Neural progenitor cell (in vitro differentiated cells): Measurements from ENCODE around the gene SIGLEC15. TPM values are rescaled to one million over a fixed set of nuclear protein-coding genes. Genes with fewer than 3 reads are reported as not detected.

Source experiments
- DNase-seq: peaks from one replicate; pipeline ENCODE4 v3.0.0-alpha.2; 2016; ENCODE audit warnings: low spot score
- H2AFZ ChIP-seq: fragments of 200-600 bp; sonication (generic); replicated peaks from 2 replicates; pipeline ENCODE4 v1.6.1; 2016; ENCODE audit warnings: antibody characterized with exemption
- H3F3A ChIP-seq: fragments of 200-600 bp; sonication (generic); 2 replicates; pipeline ENCODE4 v1.6.1; 2016; ENCODE audit warnings: antibody characterized with exemption, low read depth
- H3K27ac ChIP-seq: fragments of 200-600 bp; sonication (generic); 2 replicates; pipeline ENCODE4 v1.5.1; 2016; ENCODE audit warnings: mild to moderate bottlenecking
- H3K27me3 ChIP-seq: fragments of 200-600 bp; sonication (generic); 2 replicates; pipeline ENCODE4 v1.6.1; 2016; ENCODE audit warnings: mild to moderate bottlenecking, moderate library complexity
- H3K36me3 ChIP-seq: fragments of 200-600 bp; sonication (generic); 2 replicates; pipeline ENCODE4 v1.5.1; 2016
- H3K4me1 ChIP-seq: fragments of 200-600 bp; sonication (generic); 2 replicates; pipeline ENCODE4 v1.6.1; 2016; ENCODE audit warnings: mixed run types
- H3K4me2 ChIP-seq: fragments of 200-600 bp; sonication (generic); 2 replicates; pipeline ENCODE4 v1.6.1; 2016
- H3K4me3 ChIP-seq: fragments of 200-600 bp; sonication (generic); 2 replicates; pipeline ENCODE4 v1.5.1; 2016
- H3K79me2 ChIP-seq: fragments of 200-600 bp; sonication (generic); 2 replicates; pipeline ENCODE4 v1.6.1; 2016; ENCODE audit warnings: low read depth
- H3K9ac ChIP-seq: fragments of 200-600 bp; sonication (generic); 2 replicates; pipeline ENCODE4 v1.6.1; 2016
- H3K9me3 ChIP-seq: fragments of 200-600 bp; sonication (generic); 2 replicates; pipeline ENCODE4 v1.5.1; 2016; ENCODE audit warnings: low read depth
- H4K20me1 ChIP-seq: fragments of 200-600 bp; sonication (generic); 2 replicates; pipeline ENCODE4 v1.6.1; 2016; ENCODE audit warnings: low read depth
- H3K27ac Mint-ChIP-seq: 3 replicates; pipeline ENCODE4 v1.8.0; 2021; ENCODE audit warnings: mixed read lengths
- H3K27me3 Mint-ChIP-seq: 2 replicates; pipeline ENCODE4 v1.8.0; 2022; ENCODE audit warnings: low read depth, mild to moderate bottlenecking, inconsistent platforms, moderate library complexity, mixed read lengths; ENCODE audit not compliant: insufficient read depth
- H3K36me3 Mint-ChIP-seq: 3 replicates; pipeline ENCODE4 v1.8.0; 2021; ENCODE audit warnings: mixed read lengths
- H3K4me1 Mint-ChIP-seq: 3 replicates; pipeline ENCODE4 v1.8.0; 2021; ENCODE audit warnings: mixed read lengths
- H3K4me3 Mint-ChIP-seq: 3 replicates; pipeline ENCODE4 v1.8.0; 2021; ENCODE audit warnings: mild to moderate bottlenecking, moderate library complexity, mixed read lengths
- H3K9me3 Mint-ChIP-seq: 3 replicates; pipeline ENCODE4 v1.8.0; 2020; ENCODE audit warnings: mixed read lengths
- CTCF ChIP-seq: fragments of 200-600 bp; sonication (generic); IDR thresholded peaks from 2 replicates; pipeline ENCODE4 v1.5.1; 2017; ENCODE audit warnings: antibody characterized with exemption, mild to moderate bottlenecking
- EZH2 ChIP-seq: fragments of 200-600 bp; sonication (generic); IDR thresholded peaks from 2 replicates; pipeline ENCODE4 v1.6.1; 2017; ENCODE audit warnings: antibody characterized with exemption, mild to moderate bottlenecking, moderate library complexity
- EZH2phosphoT487 ChIP-seq: fragments of 200-600 bp; sonication (generic); IDR thresholded peaks from 2 replicates; pipeline ENCODE4 v1.6.1; 2017; ENCODE audit warnings: antibody characterized with exemption
- total RNA-seq: library from RNA; depleted of rRNA; stranded (reverse); fragments of >200 nt; gene quantifications from 2 replicates; pipeline ENCODE4 v1.2.3, GENCODE V29; 2015; ENCODE audit warnings: low replicate concordance

Gene SIGLEC15
- total RNA-seq, 1 donor from 2014 or later = not detected

DNA sequence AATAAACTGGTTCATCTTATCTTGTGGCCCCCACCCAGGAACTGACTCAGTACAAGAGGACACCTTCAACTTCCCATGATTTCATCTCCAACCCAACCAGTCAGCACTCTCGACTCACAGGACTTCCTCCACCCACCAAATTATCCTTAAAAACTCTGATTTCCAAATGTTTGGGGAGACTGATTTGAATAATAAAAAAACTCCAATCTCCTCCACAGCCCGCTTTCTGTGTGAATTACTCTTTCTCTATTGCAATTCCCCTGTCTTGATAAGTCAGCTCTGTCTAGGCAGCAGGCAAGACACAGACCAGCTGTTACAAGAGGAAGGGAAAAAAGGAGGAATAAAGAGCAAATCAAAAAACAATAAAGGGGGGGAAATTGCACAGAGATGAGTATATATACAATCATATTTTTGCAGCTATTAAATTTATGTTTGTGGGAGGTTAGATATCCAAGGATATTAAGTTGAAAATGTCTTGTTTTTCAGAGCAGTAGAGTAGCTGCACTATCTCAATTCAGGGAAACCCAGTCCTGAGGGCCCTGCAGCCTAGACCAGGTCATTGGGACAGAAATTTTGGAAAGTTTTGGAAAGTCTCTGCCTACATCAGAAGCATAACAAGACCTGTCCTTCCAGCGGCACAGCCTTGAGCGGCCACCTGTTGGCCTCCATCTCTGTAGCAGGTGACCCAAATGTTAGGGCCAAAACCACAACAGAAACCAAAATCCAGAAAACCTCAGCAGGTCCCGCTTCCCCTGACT, 32.8 kb upstream of the SIGLEC15 start:
- H3K9ac ChIP-seq = no peak overlapping the region
- Mint-ChIP-seq H3K9me3 (no peaks in the 10 kb centered on the region), H3K4me3 (no peak overlapping the region), H3K4me1 (no peaks in the 10 kb centered on the region), H3K27ac (no peak overlapping the region), H3K27me3 (peaks cover 3% of the 10 kb centered on the region), H3K36me3 (no peaks in the 10 kb centered on the region)
- H3K27ac ChIP-seq = no peak overlapping the region
- H3K79me2 ChIP-seq = no peaks in the 10 kb centered on the region
- no peaks in the 10 kb centered on the region for H3K36me3 ChIP-seq
- no peaks in the 10 kb centered on the region for H3K4me1 ChIP-seq
- no peaks in the 10 kb centered on the region for H4K20me1 ChIP-seq
- H3K9me3 ChIP-seq = no peaks in the 10 kb centered on the region
- no peaks in the 10 kb centered on the region for H3F3A ChIP-seq
- H3K4me3 ChIP-seq = no peak overlapping the region
- TF ChIP-seq EZH2 (no peak), CTCF (no peak), EZH2phosphoT487 (no peak)
- H3K4me2 ChIP-seq = no peak overlapping the region
- H2AFZ ChIP-seq = no peak overlapping the region
- no peaks in the 10 kb centered on the region for H3K27me3 ChIP-seq
- DNase-seq = no peak

- H3K79me2 ChIP-seq = no peaks in the 10 kb centered on the region
- Mint-ChIP-seq H3K4me3 (no peak overlapping the region), H3K4me1 (no peaks in the 10 kb centered on the region), H3K9me3 (no peaks in the 10 kb centered on the region), H3K36me3 (no peaks in the 10 kb centered on the region), H3K27me3 (peaks cover 3% of the 10 kb centered on the region), H3K27ac (no peak overlapping the region)
- no peak for TF ChIP-seq EZH2
- no peak for TF ChIP-seq CTCF
- TF ChIP-seq EZH2phosphoT487 = no peak
- H4K20me1 ChIP-seq = no peaks in the 10 kb centered on the region
- H3F3A ChIP-seq = no peaks in the 10 kb centered on the region
- no peak overlapping the region for H3K9ac ChIP-seq
- H3K36me3 ChIP-seq = no peaks in the 10 kb centered on the region
- no peaks in the 10 kb centered on the region for H3K27me3 ChIP-seq
- no peaks in the 10 kb centered on the region for H3K9me3 ChIP-seq
- DNase-seq = no peak
- H3K4me3 ChIP-seq = no peak overlapping the region
- H3K27ac ChIP-seq = no peak overlapping the region
- H3K4me1 ChIP-seq = no peaks in the 10 kb centered on the region
- no peak overlapping the region for H3K4me2 ChIP-seq
- H2AFZ ChIP-seq = no peak overlapping the region
Measured at GRCh38 chr18:45793264-45793965, 32.1 kb upstream of the SIGLEC15 start.

DNA sequence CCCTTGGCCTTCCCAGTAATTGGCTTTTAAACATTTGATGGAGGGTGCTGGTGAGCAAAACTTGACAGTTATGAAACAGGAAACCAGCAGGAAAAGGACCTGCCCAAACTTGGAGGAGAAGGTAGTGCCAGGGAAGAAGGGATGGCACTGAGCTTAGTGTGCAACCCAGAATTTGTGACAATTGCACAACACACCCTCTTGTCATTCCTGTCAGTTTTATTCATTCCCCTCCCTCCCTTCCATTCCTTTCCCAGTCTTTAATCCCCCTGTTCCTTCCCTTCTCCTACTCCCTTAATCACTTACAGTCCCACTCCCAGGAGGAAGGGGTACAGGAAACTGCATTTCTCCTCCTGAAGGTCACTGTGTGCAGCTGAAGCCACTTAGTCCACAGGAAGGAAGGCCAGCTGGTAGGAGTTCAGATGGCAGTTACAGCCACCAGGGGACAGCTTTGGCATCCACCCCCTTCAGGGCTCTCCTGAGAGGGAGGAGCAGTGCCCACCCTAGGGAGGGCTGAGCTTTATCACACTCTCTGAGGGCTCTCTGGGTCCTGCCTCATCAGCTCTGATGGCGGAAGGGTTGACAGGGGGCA, 24.0 kb upstream of the SIGLEC15 start:
- no peak overlapping the region for H2AFZ ChIP-seq
- no peak overlapping the region for H3K27ac ChIP-seq
- Mint-ChIP-seq H3K27ac (no peak overlapping the region), H3K27me3 (no peaks in the 10 kb centered on the region), H3K4me3 (no peak overlapping the region), H3K36me3 (peaks cover 3% of the 10 kb centered on the region), H3K9me3 (peaks cover 33% of the 10 kb centered on the region), H3K4me1 (no peaks in the 10 kb centered on the region)
- no peak overlapping the region for H3K9ac ChIP-seq
- no peaks in the 10 kb centered on the region for H4K20me1 ChIP-seq
- H3K4me2 ChIP-seq = no peak overlapping the region
- DNase-seq = no peak
- H3K4me1 ChIP-seq = no peaks in the 10 kb centered on the region
- no peaks in the 10 kb centered on the region for H3K79me2 ChIP-seq
- H3K9me3 ChIP-seq = no peaks in the 10 kb centered on the region
- H3K4me3 ChIP-seq = no peak overlapping the region
- H3K36me3 ChIP-seq = no peaks in the 10 kb centered on the region
- no peaks in the 10 kb centered on the region for H3K27me3 ChIP-seq
- no peaks in the 10 kb centered on the region for H3F3A ChIP-seq
- TF ChIP-seq EZH2 = no peak
- no peak for TF ChIP-seq EZH2phosphoT487
